ENCODE data around the gene SEC24D. TPM values are rescaled to one million over a fixed set of nuclear protein-coding genes. Genes with fewer than 3 reads are reported as not detected.

Gene SEC24D
- total and polyA plus RNA-seq, 2 donors (not counting 3 experiments of a cell fraction or from before 2014, with no cell fraction given) = 81.5 to 127 TPM

DNA sequence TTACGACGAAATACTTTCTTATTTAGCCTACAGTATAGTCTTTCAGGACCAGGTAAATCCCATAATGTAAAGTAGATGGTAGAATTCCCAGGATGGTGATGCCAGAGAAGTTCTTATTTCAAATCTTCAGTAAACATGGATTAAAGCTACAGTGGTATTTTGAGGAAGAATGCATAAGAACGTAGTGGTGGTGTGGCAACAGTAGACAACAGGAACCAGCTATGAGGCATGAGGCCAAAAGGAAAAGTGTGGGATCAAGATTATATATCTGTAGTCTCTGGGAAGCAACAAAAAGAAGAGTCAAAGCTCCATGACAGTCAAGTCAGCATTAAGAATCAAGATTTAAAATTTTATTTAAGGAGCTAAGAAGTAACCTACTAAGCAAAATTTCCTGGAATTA lies 90.6 kb downstream of the SEC24D start:
- H3K9me1 ChIP-seq (replicated peaks; ENCODE audit: control insufficient read depth, extremely low read depth, insufficient read depth, low read length) = no peaks in the 10 kb centered on the region
- ChIA-PET CTCF (interaction anchor here (0.9 to 1.9 kb wide), 8 partner anchors 9 to 224 kb away, joined by 3 to 10 read pairs (median 4); no protein-coding TSS in a partner anchor), POLR2A (no interaction called here)
- dilution Hi-C loops (cut with MboI; ENCODE audit: extremely low pct_ligation_motif_present, low sequenced_read_pairs) = no loop called here
- H3K27ac ChIP-seq (ENCODE audit: insufficient read depth, low read depth, low read length) = no peak overlapping the region
- H4K20me1 ChIP-seq (replicated peaks; ENCODE audit: control insufficient read depth, extremely low read depth, insufficient read depth, low read length) = no peaks in the 10 kb centered on the region
- DNase-seq (ENCODE audit: low read depth, low spot score) (peak; percentile 75), FAIRE-seq (no peak)
- H3K27me3 ChIP-seq (ENCODE audit: control insufficient read depth in 2 of 2, insufficient read depth in 2 of 2, low read length in 2 of 2) = no peaks in the 10 kb centered on the region
- H3K9me3 ChIP-seq (replicated peaks; ENCODE audit: control insufficient read depth, insufficient read depth, low read length) = no peaks in the 10 kb centered on the region
- TF ChIP-seq GATA2 (IDR thresholded peaks at IDR 0.05; ENCODE audit: insufficient read depth, insufficient read length, low read depth, low read length) (no peak), JUN (IDR thresholded peaks at IDR 0.05; ENCODE audit: borderline replicate concordance, insufficient read depth, insufficient read length, low read depth) (no peak), CTCF (IDR thresholded peaks at IDR 0.05; ENCODE audit: extremely low read depth in 1 of 2, insufficient read depth in 1 of 2, low read depth in 1 of 2, low read length in 2 of 2) (no peak), EZH2 (IDR thresholded peaks at IDR 0.05; ENCODE audit: borderline replicate concordance, low read depth, low read length, severe bottlenecking) (no peak), POLR2A (IDR thresholded peaks at IDR 0.05; ENCODE audit: low read depth, low read length) (no peak), FOS (IDR thresholded peaks at IDR 0.05; ENCODE audit: borderline replicate concordance, insufficient read depth, low read length) (no peak), POLR2AphosphoS5 (IDR thresholded peaks at IDR 0.05; ENCODE audit: insufficient read depth, low read depth, low read length) (no peak), MYC (IDR thresholded peaks at IDR 0.05; ENCODE audit: low read depth, low read length) (no peak)
- TF ChIP-seq, protein P1, sequence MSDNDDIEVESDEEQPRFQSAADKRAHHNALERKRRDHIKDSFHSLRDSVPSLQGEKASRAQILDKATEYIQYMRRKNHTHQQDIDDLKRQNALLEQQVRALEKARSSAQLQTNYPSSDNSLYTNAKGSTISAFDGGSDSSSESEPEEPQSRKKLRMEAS (IDR thresholded peaks at IDR 0.05; ENCODE audit: insufficient read depth, insufficient read length) = no peak
- no TSS peak for BruUV-seq (replicated peaks)
- H3K4me2 ChIP-seq (ENCODE audit: insufficient read depth, low read length) = no peak overlapping the region
- peaks cover 10 to 31% of the 10 kb centered on the region in 2 experiments for H3K36me3 ChIP-seq (ENCODE audit: control insufficient read depth in 2 of 2, extremely low read depth in 1 of 2, insufficient read depth in 2 of 2, low read length in 2 of 2)
- H3K4me1 ChIP-seq (ENCODE audit: control insufficient read depth, extremely low read depth, insufficient read depth, low read length) = peaks cover 5% of the 10 kb centered on the region
- no peak overlapping the region for H2AFZ ChIP-seq (ENCODE audit: low read depth, low read length)
- intact Hi-C loops (cut with micrococcal nuclease) = no loop called here
- H3K4me3 ChIP-seq (replicated peaks in 1 of 3; ENCODE audit: insufficient read depth in 1 of 3, low read depth in 1 of 3, low read length in 3 of 3) = no peak overlapping the region
- no peak overlapping the region for H3K9ac ChIP-seq (replicated peaks; ENCODE audit: extremely low read depth, insufficient read depth, low read length)
- H3K79me2 ChIP-seq (ENCODE audit: control insufficient read depth, insufficient read depth, low read length) = no peaks in the 10 kb centered on the region
